SKM-1 treated with dmso at 0.1 percent for 144 hours (cell line): ENCODE data around the gene TSHZ1.

ENCODE experiments used
- DNase-seq: peaks from one replicate; lab custom pipeline; 2025; ENCODE audit not compliant: unreplicated experiment; lab: John Stamatoyannopoulos, UW

Gene TSHZ1

DNA sequence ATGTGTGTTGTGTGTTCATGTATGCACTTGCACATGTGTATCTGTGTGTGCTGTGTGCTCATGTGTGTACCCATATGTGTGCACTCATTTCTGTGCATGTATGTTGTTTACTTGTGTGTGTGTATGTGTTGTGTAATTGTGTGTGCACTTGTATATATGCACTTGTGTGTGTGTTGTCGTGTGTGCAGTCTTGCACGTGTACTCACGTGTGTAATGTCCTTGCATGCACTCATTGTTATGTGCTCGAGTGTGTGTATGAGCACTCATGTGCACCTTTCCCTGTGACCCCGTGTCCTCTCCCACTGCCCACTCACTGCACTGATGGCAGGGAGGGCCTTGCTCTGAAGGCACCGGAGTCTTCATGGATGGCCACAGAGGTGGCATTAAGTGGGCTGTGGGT, 124.9 kb downstream of the TSHZ1 start:
- no peak for DNase-seq

DNA sequence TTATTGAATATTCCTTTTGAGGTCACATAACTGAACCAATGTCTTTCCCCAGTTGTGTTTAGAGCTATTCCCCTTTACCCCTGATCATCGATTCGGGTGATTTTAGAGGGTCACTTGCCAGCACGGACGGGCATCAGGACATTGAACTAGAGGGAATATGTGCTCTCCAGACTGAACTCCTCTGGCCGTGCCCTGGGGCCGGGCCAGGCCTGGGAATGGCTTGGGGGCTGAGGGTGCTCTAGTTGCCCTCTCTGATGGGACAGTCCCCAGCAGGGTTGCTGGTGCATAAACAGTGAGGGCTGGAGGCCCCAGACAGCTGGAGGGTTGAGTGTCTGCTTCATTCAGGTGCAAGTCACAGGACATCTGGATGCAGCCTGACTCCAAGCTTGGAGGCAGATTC, 126.2 kb downstream of the TSHZ1 start:
- DNase-seq = no peak

DNA sequence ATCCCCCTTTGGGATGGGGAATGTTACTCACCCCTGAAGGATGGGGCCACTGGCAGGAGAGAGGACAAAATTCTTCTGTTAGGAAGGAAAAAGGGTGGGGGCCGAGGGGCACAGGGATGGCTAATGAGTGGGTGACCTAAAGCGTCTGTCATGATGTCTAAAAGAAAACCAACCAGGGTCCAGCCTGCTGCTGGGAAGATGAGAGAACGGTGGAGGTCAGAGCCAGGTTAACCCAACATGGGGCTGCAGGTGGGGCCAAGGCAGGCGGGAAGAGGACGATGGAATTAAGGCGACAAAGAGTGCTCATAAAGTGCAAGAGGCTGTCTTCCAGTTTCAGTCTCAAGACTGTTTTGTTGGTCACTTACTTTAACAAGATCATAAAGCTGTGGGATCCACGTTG, 126.8 kb downstream of the TSHZ1 start:
- DNase-seq = no peak

DNA sequence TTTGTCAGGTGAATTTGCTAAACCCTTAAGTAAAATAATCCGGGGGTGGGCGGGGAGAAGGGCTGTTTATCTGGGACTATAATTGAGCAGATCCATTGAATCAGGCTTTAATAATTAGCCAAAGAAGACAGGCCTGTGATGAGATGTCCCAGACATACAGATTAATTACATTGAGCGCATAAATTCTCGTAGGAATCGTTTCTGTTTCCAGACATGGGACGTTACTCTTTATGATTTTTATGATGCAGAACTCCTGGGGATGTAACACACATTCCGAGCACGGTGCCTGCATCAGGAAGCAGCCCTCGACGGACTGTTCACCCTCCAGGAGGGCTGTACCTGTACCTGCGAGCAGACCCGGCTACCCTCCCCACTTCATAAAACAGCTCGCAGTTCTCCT, 128.0 kb downstream of the TSHZ1 start:
- DNase-seq = no peak
